Epithelial cell of proximal tubule (primary cell): Measurements from ENCODE around the gene TSPAN1. TPM values are rescaled to one million over a fixed set of nuclear protein-coding genes. Genes with fewer than 3 reads are reported as not detected.

Experiments
- DNase-seq: peaks from one replicate; pipeline ENCODE4 v3.0.0-alpha.2; 2011; ENCODE audit warnings: low read depth
- H3K4me3 ChIP-seq: 2 replicates; pipeline ENCODE4 v1.5.1; 2011; ENCODE audit warnings: low read depth, mild to moderate bottlenecking, low read length
- total RNA-seq: library from RNA; depleted of rRNA; stranded (reverse); fragments of >200 nt; gene quantifications from 2 replicates; pipeline ENCODE4 v1.2.3, GENCODE V29; 2015
- TF ChIP-seq, protein P1 (sequence below): conservative IDR thresholded peaks from 2 replicates; pipeline ENCODE4 v1.5.1; 2012; ENCODE audit warnings: low read depth, mild to moderate bottlenecking, low read length

The TSPAN1 gene
- total RNA-seq, 1 donor from 2014 or later = 117 TPM

DNA sequence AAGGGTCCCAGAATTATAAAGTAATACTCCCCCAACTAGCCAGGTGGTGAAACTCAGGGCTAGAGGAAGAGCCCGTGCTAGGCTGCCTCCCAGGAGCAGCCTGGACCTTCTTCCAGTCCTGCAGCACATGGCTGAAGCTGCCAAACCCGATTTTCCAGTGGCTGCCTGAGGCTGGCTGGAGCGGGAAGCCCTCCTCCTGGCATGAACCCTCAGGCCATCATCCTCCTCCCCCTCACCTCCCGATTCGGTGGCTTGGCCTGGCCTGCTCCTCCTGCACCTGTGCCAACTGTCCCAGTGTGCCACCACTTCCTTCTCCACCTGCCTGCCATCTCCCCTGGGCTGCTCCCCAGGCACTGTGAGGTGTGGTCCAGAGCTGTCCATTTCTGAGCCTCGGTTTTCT lies 3.0 kb upstream of the TSPAN1 start:
- TF ChIP-seq, protein P1, sequence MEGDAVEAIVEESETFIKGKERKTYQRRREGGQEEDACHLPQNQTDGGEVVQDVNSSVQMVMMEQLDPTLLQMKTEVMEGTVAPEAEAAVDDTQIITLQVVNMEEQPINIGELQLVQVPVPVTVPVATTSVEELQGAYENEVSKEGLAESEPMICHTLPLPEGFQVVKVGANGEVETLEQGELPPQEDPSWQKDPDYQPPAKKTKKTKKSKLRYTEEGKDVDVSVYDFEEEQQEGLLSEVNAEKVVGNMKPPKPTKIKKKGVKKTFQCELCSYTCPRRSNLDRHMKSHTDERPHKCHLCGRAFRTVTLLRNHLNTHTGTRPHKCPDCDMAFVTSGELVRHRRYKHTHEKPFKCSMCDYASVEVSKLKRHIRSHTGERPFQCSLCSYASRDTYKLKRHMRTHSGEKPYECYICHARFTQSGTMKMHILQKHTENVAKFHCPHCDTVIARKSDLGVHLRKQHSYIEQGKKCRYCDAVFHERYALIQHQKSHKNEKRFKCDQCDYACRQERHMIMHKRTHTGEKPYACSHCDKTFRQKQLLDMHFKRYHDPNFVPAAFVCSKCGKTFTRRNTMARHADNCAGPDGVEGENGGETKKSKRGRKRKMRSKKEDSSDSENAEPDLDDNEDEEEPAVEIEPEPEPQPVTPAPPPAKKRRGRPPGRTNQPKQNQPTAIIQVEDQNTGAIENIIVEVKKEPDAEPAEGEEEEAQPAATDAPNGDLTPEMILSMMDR = no peak
- DNase-seq = no peak

DNA sequence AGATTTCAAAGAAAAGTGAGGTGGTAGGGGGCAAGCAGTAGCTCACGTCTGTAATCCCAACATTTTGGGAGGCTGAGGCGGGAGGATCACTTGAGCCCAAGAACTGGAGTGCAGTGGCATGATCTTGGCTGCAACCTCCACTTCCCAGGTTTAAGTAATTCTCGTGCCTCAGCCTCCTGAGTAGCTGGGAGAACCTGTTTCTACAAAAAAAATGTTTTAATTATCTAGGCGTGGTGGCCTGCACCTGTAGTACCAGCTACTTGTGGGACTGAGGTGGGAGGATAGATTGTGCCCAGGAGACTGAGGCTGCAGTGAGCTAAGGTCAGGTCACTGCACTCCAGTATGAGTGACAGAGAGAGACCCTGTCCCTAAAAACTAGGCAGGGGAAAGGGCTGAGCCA lies 2.6 kb upstream of the TSPAN1 start:
- no peak for DNase-seq
- TF ChIP-seq, protein P1 = no peak

More for the DNA sequence above, 3.0 kb upstream of the TSPAN1 start:
- H3K4me3 ChIP-seq = no peak overlapping the region

DNA sequence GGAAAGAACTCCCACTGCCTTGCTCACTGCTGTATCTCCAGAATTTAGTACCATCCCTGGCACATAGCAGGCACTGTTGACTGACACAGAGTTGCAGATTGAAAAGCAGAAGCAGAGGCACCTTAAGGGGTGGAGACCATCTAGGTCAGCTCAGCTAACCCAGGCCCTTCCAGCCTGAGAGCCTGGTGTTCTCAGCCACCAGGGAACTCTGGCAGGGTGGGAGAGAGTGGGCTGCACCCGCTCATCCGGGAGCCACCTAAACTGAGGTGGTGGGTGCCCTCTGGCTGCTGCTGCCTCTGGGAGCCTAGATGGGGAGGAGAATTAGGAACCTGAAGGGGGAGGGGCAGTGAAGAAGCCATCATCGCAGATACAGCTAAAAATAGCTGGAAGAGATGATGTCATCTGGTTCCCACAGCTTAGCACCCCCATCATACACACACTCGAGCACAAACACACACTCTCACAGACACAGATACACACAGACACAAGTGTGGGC lies 1.5 kb upstream of the TSPAN1 start:
- DNase-seq = no peak
- TF ChIP-seq, protein P1 = no peak
- no peak overlapping the region for H3K4me3 ChIP-seq

More for the DNA sequence above, 2.6 kb upstream of the TSPAN1 start:
- H3K4me3 ChIP-seq = no peak overlapping the region

DNA sequence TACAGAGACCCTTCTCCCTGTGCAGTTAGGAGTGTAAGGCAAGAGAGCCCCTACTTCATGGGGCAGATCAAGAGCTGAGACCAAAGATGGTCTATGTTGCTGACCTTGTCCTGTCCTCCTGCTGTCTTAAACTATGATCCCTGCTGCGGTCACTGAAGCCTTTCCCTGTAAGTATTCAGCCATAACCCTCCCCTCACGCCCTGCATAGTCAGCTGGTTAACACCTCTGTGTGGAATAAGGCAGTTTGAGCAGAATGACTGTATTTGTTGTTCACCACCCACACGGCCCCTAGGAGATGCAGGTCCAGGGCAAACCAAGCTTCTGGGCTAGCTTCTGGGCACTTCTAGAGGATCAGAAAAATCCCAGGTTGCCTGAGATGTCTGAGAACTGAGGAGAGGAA lies 356 bp downstream of the TSPAN1 start:
- DNase-seq = no peak
- no peak overlapping the region for H3K4me3 ChIP-seq
- TF ChIP-seq, protein P1 = no peak

DNA sequence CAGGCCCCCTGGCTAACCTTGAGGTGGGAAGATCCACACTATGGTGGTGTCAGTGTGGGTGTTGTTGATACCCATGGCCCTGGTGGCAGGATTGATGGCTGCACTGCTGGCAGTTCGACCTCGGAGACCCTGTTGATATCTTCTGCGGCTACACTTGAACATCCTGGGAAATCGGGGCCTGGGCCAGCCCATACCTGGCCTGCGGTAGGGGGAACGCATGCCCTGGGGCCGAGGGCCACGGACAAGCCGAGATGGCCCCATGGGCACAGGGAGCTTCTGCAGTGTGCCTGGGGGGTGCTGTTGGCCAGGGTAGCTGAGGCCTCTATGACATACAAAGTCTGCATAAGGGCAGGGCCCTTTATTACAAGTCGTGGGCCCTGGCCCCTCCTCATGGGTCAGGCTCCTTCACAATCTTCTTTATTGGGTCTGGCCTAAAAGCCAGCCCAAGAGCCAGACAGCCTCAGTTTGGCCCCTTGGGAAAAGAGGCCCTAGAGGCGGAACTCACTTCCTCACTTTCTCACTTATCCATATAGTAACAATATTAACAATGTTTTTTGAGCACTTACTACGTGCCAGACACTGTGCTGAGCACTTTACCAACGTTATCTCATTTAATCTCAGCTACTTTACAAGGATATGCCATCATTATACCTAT lies 1.5 kb downstream of the TSPAN1 start, which contains the start of gene P3R3URF:
P3R3URF (minus strand) TSS at position 278 of the 655 bp plus-strand sequence; CDS start at position 261, 17 bp downstream.
- TF ChIP-seq, protein P1 = no peak
- no peak within 1 kb of the TSS for H3K4me3 ChIP-seq
- DNase-seq = no peak

DNA sequence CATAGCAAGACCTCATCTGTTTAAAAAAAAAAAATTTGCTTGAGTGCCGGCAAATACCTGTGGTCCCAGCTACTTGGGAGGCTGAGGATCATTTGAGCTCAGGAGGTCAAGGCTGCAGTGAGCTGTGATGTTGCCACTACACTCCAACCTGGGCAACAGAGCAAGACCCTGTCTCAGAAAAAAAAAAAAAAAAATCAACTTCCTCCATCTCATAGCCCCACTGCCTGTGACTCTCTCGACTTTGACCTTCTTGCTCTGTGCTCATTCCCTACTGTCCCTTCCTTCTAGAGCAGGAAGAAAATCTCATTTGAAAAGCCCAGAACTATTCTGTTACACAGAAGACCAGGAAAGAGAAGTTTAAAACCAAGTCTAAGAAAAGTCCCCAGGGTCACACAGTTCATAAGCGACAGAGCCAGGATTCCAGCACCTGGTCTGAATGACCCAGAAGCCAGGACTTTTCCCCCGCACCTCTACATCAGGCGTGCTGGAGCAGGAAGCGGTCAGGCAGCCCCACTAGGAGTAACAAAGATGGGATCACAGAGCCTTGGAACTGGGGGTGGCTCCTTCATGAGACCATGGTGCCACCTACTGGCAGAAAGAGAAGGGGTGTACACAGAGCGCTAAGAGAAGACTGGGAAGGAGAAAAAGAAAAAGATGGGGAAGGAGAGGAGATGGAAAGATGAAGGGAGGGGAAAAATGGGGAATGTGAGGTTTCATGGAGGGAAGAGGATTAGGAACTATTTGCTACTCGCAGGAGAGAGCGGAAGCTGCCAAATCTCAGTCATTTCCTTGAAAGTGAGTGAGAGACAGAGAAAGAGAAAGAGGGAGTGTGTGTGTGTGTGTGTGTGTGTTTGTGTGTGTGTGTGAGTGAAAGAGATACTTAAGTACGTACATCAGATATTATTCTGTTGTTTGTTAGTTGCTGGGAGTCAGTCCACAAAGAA lies 4.5 kb downstream of the TSPAN1 start:
- peak; percentile 67 for DNase-seq
- TF ChIP-seq, protein P1 = peak; percentile 98
- peak overlapping the region; percentile 17 for H3K4me3 ChIP-seq
